B cell (primary cell): Measurements from ENCODE around the gene PLEKHA5. TPM values are rescaled to one million over a fixed set of nuclear protein-coding genes. Genes with fewer than 3 reads are reported as not detected.

ENCODE experiments used
- ATAC-seq: fragments of 200-7000 bp; cut with Tn5 transposase; one replicate; pipeline ENCODE4 v1.10.0; 2021; ENCODE audit warnings: low read depth, mild to moderate bottlenecking, moderate number of reproducible peaks, moderate library complexity
- CTCF ChIA-PET: fragments of 350-600 bp; sonication (Branson Sonifier 250); formaldehyde crosslinking; loops from one replicate; lab custom pipeline; 2021; ENCODE audit warnings: antibody characterized with exemption, inconsistent platforms; lab: Charles Lee
- POLR2A ChIA-PET: fragments of 350-600 bp; sonication (Branson Sonifier 250); formaldehyde crosslinking; loops from one replicate; lab custom pipeline; 2021; ENCODE audit warnings: antibody characterized with exemption; lab: Charles Lee
- DNase-seq: peaks from one replicate; pipeline ENCODE4 v3.0.0; 2013
- H2AFZ ChIP-seq: 2 replicates; pipeline ENCODE4 v1.6.1; 2012; ENCODE audit warnings: mild to moderate bottlenecking, low read depth, low read length; ENCODE audit not compliant: insufficient read depth, poor library complexity, severe bottlenecking
- H3K27ac ChIP-seq, 2 donors: 1 replicate in 1 of 2; 2 replicates in 1 of 2; pipeline ENCODE4 v1.5.1; 2012 to 2013; ENCODE audit warnings: low read length in 2 of 2, mild to moderate bottlenecking in 2 of 2, moderate library complexity in 1 of 2
- H3K27me3 ChIP-seq, 4 experiments: fragments of 200-600 bp in 1 of 4; sonication (generic) in 1 of 4; replicated peaks in 1 of 4; 1 replicate in 2 of 4; 2 replicates in 2 of 4; pipeline versions ENCODE4 v1.6.1 to v1.7.0; 2013 to 2016; ENCODE audit warnings: low read length in 3 of 4, mild to moderate bottlenecking in 2 of 4, mixed read lengths in 1 of 4, moderate library complexity in 1 of 4; ENCODE audit not compliant: insufficient read depth in 4 of 4, control insufficient read depth in 3 of 4; ENCODE audit errors: control extremely low read depth in 1 of 4
- H3K36me3 ChIP-seq, 2 experiments: replicated peaks in 1 of 2; 1 replicate in 1 of 2; 2 replicates in 1 of 2; pipeline versions ENCODE4 v1.6.1 to v1.7.1; 2013; ENCODE audit warnings: low read length in 1 of 2; ENCODE audit not compliant: insufficient read depth in 2 of 2, control insufficient read depth in 1 of 2; ENCODE audit errors: control extremely low read depth in 1 of 2, extremely low read depth in 1 of 2
- H3K4me1 ChIP-seq, 2 donors: fragments of 200-600 bp in 1 of 2; sonication (generic) in 1 of 2; 1 replicate in 1 of 2; 2 replicates in 1 of 2; pipeline versions ENCODE4 v1.5.1 to v1.6.1; 2013 to 2017; ENCODE audit warnings: low read length in 2 of 2; ENCODE audit not compliant: control insufficient read depth in 2 of 2, insufficient read depth in 2 of 2
- H3K4me2 ChIP-seq: replicated peaks from 2 replicates; pipeline ENCODE3; 2012; ENCODE audit warnings: mild to moderate bottlenecking, low read depth, low read length; ENCODE audit not compliant: poor library complexity, severe bottlenecking
- H3K4me3 ChIP-seq, 5 experiments: fragments of 200-600 bp in 1 of 5; sonication (generic) in 1 of 5; 1 replicate in 3 of 5; 2 replicates in 2 of 5; pipeline versions ENCODE4 v1.5.1 to v1.7.0; 2011 to 2016; ENCODE audit warnings: low read length in 4 of 5, mild to moderate bottlenecking in 4 of 5, low read depth in 2 of 5, control low read depth in 1 of 5, moderate library complexity in 1 of 5; ENCODE audit not compliant: insufficient read depth in 1 of 5; ENCODE audit errors: control extremely low read depth in 1 of 5, extremely low read depth in 1 of 5
- H3K79me2 ChIP-seq: fragments of 200-600 bp; sonication (generic); one replicate; pipeline ENCODE4 v1.6.0; 2016; ENCODE audit warnings: low read length; ENCODE audit not compliant: control insufficient read depth, insufficient read depth
- H3K9ac ChIP-seq: fragments of 200-600 bp; sonication (generic); 2 replicates; pipeline ENCODE4 v1.6.1; 2017; ENCODE audit warnings: mild to moderate bottlenecking, low read length, moderate library complexity
- H3K9me3 ChIP-seq, 3 donors: one replicate each; pipeline versions ENCODE4 v1.6.1 to v1.7.1; 2013; ENCODE audit warnings: low read length in 2 of 3; ENCODE audit not compliant: control insufficient read depth in 2 of 3, insufficient read depth in 1 of 3; ENCODE audit errors: control extremely low read depth in 1 of 3
- H4K20me1 ChIP-seq: 2 replicates; pipeline ENCODE4 v1.6.0; 2012; ENCODE audit warnings: mild to moderate bottlenecking, low read length; ENCODE audit not compliant: insufficient read depth, control insufficient read depth, poor library complexity, severe bottlenecking
- H3K27ac Mint-ChIP-seq: one replicate; pipeline ENCODE4 v1.8.0; 2021; ENCODE audit warnings: mixed read lengths
- H3K27me3 Mint-ChIP-seq: one replicate; pipeline ENCODE4 v1.8.0; 2021; ENCODE audit warnings: mixed read lengths
- H3K4me1 Mint-ChIP-seq: one replicate; pipeline ENCODE4 v1.8.0; 2021; ENCODE audit warnings: mixed read lengths
- H3K4me3 Mint-ChIP-seq: one replicate; pipeline ENCODE4 v1.8.0; 2021; ENCODE audit warnings: mixed read lengths
- H3K9me3 Mint-ChIP-seq: one replicate; pipeline ENCODE4 v1.8.0; 2022; ENCODE audit warnings: mixed read lengths; ENCODE audit not compliant: insufficient read depth
- EZH2 ChIP-seq: IDR thresholded peaks from 2 replicates; pipeline ENCODE4 v1.6.1; 2012; ENCODE audit warnings: borderline replicate concordance, low read depth, mild to moderate bottlenecking, moderate library complexity, low read length; ENCODE audit not compliant: insufficient read depth, poor library complexity, severe bottlenecking
- WGBS: methylation state at CpG from one replicate; pipeline ENCODE4 v1.1.5; 2013; ENCODE audit warnings: missing lambda C conversion rate; ENCODE audit not compliant: insufficient coverage; 5-methylcytosine and 5-hydroxymethylcytosine counted together
- intact Hi-C: fragments of 100-400 bp; cut with micrococcal nuclease; formaldehyde crosslinking; loops from one replicate; pipeline ENCODE4 v1.10.0; 2022
- polyA plus RNA-seq: library from polyadenylated mRNA; depleted of rRNA; stranded (reverse); fragments of >200 nt; gene quantifications from 2 replicates; pipeline ENCODE4 v1.2.3, GENCODE V29; 2012
- total RNA-seq, 2 donors: library from RNA; stranded (reverse); fragments of 120-200 nt in 1 of 2; gene quantifications; 1 replicate in 1 of 2; 2 replicates in 1 of 2; pipeline versions ENCODE4 v1.2.3 to v1.2.4, GENCODE V29; 2013 to 2022
- TF ChIP-seq, protein P1 (sequence below): fragments of 200-600 bp; IDR thresholded peaks from one replicate; pipeline ENCODE4 v1.8.0; 2022; ENCODE audit warnings: antibody characterized with exemption, mild to moderate bottlenecking

The PLEKHA5 gene
- total and polyA plus RNA-seq, 2 donors (not counting 1 experiment from before 2014, with no cell fraction given) = 0.03 to 0.22 TPM

DNA sequence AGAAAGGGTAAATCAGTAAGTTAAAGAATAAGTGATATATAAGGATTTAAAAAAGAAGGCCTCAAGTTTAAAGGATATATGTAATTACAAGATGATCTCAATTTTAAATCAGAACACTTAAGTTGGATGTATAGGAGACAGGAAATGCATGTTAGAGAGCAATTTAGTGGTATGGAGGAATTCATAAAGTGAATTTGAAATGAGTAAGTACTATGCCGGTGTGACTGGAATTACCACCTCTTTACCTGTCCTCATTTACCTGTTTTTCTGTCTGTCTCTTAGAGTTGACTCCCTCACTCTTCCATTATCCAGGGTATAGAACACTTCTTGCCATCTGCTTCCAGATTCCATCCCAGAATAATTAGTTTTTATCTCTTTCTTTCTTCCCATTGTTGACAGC is 73.5 kb downstream of the PLEKHA5 start:
- Histone ChIP-seq H2AFZ (no peak overlapping the region), H3K27ac (no peak overlapping the region), H3K36me3 (no peaks in the 10 kb centered on the region), H3K4me3 (no peak overlapping the region), H3K27me3 (no peaks in the 10 kb centered on the region), H4K20me1 (no peaks in the 10 kb centered on the region), H3K9ac (no peak overlapping the region), H3K79me2 (no peaks in the 10 kb centered on the region), H3K4me1 (no peaks in the 10 kb centered on the region), H3K9me3 (no peaks in the 10 kb centered on the region), H3K4me2 (no peak overlapping the region)
- WGBS = no CpG with 5 or more reads among the region's 1 CpG
- intact Hi-C loops = no loop called here
- H3K4me1 Mint-ChIP-seq = no peaks in the 10 kb centered on the region
- no peaks in the 10 kb centered on the region for H3K9me3 Mint-ChIP-seq
- H3K27ac Mint-ChIP-seq = no peak overlapping the region
- no peak for ATAC-seq
- no peak overlapping the region for H3K4me3 Mint-ChIP-seq
- TF ChIP-seq EZH2 = no peak
- TF ChIP-seq, protein P1, sequence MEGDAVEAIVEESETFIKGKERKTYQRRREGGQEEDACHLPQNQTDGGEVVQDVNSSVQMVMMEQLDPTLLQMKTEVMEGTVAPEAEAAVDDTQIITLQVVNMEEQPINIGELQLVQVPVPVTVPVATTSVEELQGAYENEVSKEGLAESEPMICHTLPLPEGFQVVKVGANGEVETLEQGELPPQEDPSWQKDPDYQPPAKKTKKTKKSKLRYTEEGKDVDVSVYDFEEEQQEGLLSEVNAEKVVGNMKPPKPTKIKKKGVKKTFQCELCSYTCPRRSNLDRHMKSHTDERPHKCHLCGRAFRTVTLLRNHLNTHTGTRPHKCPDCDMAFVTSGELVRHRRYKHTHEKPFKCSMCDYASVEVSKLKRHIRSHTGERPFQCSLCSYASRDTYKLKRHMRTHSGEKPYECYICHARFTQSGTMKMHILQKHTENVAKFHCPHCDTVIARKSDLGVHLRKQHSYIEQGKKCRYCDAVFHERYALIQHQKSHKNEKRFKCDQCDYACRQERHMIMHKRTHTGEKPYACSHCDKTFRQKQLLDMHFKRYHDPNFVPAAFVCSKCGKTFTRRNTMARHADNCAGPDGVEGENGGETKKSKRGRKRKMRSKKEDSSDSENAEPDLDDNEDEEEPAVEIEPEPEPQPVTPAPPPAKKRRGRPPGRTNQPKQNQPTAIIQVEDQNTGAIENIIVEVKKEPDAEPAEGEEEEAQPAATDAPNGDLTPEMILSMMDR = no peak
- DNase-seq = no peak
- H3K27me3 Mint-ChIP-seq = no peaks in the 10 kb centered on the region
- CTCF ChIA-PET = no interaction called here
- POLR2A ChIA-PET = no interaction called here

DNA sequence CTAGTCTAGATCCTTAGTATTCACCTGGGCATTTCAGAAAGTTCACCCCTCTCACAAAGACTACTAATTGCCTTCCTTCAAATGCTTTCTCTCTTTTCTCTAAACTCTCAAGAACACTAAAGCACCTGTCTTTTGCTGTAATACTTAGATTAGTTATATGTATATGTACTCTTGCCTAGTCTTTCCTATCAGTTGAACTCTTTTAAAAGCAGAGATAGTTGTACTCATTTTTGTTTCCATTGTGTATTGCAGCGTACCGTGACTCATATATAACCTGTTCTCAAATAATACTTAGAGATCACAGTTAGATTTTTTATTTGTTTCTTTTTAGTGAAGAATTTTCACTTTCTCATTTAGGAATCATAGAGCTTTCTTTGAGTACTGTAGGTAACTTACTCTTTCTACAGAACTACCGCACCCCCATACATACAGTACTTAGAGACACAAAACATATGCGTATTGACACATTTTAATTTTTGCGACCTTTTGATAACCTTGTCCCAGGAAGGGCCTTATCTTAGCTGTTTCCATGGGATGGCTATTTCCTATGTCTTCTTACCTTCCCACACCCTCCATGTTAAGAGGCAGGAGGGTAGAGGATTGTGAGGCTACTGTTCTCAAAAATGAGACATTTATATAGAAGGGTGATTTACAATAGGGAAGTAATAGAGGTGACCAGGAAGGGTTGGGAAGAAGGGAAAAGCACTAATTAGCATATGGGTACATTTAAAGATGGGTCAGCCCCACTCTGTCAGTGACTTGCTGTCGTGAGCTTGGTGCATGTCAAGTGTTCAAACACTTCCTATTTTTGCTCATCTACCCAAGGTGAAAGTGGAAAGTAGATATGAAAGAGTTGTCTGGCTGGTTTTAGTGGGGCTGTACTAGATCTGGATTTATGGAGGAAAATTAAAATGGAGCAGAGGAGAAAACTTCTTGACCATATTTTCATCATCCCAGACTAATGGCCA is 74.3 kb downstream of the PLEKHA5 start:
- WGBS = 100% methylated on average over 3 of the region's 6 CpGs
- Histone ChIP-seq H3K27me3 (no peaks in the 10 kb centered on the region), H3K9me3 (no peaks in the 10 kb centered on the region), H3K4me1 (no peaks in the 10 kb centered on the region), H3K4me3 (no peak overlapping the region), H3K9ac (no peak overlapping the region), H3K27ac (no peak overlapping the region), H3K79me2 (no peaks in the 10 kb centered on the region), H2AFZ (no peak overlapping the region), H4K20me1 (no peaks in the 10 kb centered on the region), H3K36me3 (no peaks in the 10 kb centered on the region), H3K4me2 (no peak overlapping the region)
- ChIA-PET POLR2A (no interaction called here), CTCF (no interaction called here)
- no peak overlapping the region for H3K27ac Mint-ChIP-seq
- H3K4me3 Mint-ChIP-seq = no peak overlapping the region
- ATAC-seq = no peak
- TF ChIP-seq, protein P1 = no peak
- TF ChIP-seq EZH2 = no peak
- intact Hi-C loops = no loop called here
- no peak for DNase-seq
- H3K4me1 Mint-ChIP-seq = no peaks in the 10 kb centered on the region
- H3K9me3 Mint-ChIP-seq = no peaks in the 10 kb centered on the region
- no peaks in the 10 kb centered on the region for H3K27me3 Mint-ChIP-seq
